Endothelial cell of umbilical vein (primary cell): Measurements from ENCODE around the gene HLA-DQA2. TPM values are rescaled to one million over a fixed set of nuclear protein-coding genes. Genes with fewer than 3 reads are reported as not detected.

Experiments used
- BruUV-seq: library from RNA; stranded (reverse); fragments of 400-500 nt; replicated peaks from 2 replicates; lab custom pipeline; 2021; lab: Mats Ljungman, UMichigan
- CTCF ChIA-PET: fragments of 300-600, 350-600 bp; sonication (Branson Sonifier 250); formaldehyde crosslinking; loops from one replicate; lab custom pipeline; 2021; ENCODE audit warnings: antibody characterized with exemption, inconsistent platforms; lab: Charles Lee
- POLR2A ChIA-PET: fragments of 300-600, 350-600 bp; sonication (Branson Sonifier 250); formaldehyde crosslinking; loops from one replicate; lab custom pipeline; 2021; ENCODE audit warnings: antibody characterized with exemption, inconsistent platforms; lab: Charles Lee
- DNase-seq: peaks from one replicate; pipeline ENCODE4 v3.0.0-alpha.2; 2011; ENCODE audit warnings: low read depth, low spot score
- FAIRE-seq: peaks from 2 replicates; lab custom pipeline; 2011; peaks lifted over from hg19 to GRCh38; lab: Jason Lieb, UNC
- H2AFZ ChIP-seq: 2 replicates; pipeline ENCODE4 v1.6.0; 2012; ENCODE audit warnings: low read depth, low read length, control low read depth, inconsistent platforms
- H3K27ac ChIP-seq: 2 replicates; pipeline ENCODE4 v1.5.1; 2011; ENCODE audit warnings: low read depth, mild to moderate bottlenecking, control low read depth, low read length, moderate library complexity; ENCODE audit not compliant: insufficient read depth
- H3K27me3 ChIP-seq, 2 experiments: 2 replicates each; pipeline versions ENCODE4 v1.6.0 to v1.6.1; 2011; ENCODE audit warnings: low read length in 2 of 2, mixed read lengths in 1 of 2; ENCODE audit not compliant: control insufficient read depth in 2 of 2, insufficient read depth in 2 of 2
- H3K36me3 ChIP-seq, 2 experiments: 2 replicates in 1 of 2; 3 replicates in 1 of 2; pipeline ENCODE4 v1.5.1; 2011; ENCODE audit warnings: low read length in 2 of 2, mild to moderate bottlenecking in 1 of 2, moderate library complexity in 1 of 2; ENCODE audit not compliant: control insufficient read depth in 2 of 2, insufficient read depth in 2 of 2; ENCODE audit errors: extremely low read depth in 1 of 2
- H3K4me1 ChIP-seq: 3 replicates; pipeline ENCODE4 v1.5.1; 2011; ENCODE audit warnings: mild to moderate bottlenecking, low read length; ENCODE audit not compliant: control insufficient read depth, insufficient read depth; ENCODE audit errors: extremely low read depth
- H3K4me2 ChIP-seq: 2 replicates; pipeline ENCODE4 v1.6.1; 2011; ENCODE audit warnings: low read length, control low read depth, mixed read lengths; ENCODE audit not compliant: insufficient read depth
- H3K4me3 ChIP-seq, 3 experiments: fragments of 200-600 bp in 1 of 3; sonication (generic), shearing (Covaris generic) in 1 of 3; replicated peaks in 1 of 3; 2 replicates each; pipeline ENCODE4 v1.5.1; 2011 to 2016; ENCODE audit warnings: control low read depth in 3 of 3, low read length in 3 of 3, mild to moderate bottlenecking in 2 of 3, inconsistent platforms in 1 of 3, low read depth in 1 of 3, moderate library complexity in 1 of 3; ENCODE audit not compliant: insufficient read depth in 1 of 3
- H3K79me2 ChIP-seq: 2 replicates; pipeline ENCODE4 v1.6.0; 2012; ENCODE audit warnings: low read length, inconsistent platforms; ENCODE audit not compliant: control insufficient read depth, insufficient read depth
- H3K9ac ChIP-seq: replicated peaks from 2 replicates; pipeline ENCODE3; 2011; ENCODE audit warnings: low read length, control low read depth; ENCODE audit not compliant: insufficient read depth; ENCODE audit errors: extremely low read depth
- H3K9me1 ChIP-seq: replicated peaks from 3 replicates; pipeline ENCODE4 v1.6.0; 2011; ENCODE audit warnings: mild to moderate bottlenecking, low read length; ENCODE audit not compliant: control insufficient read depth, insufficient read depth; ENCODE audit errors: extremely low read depth
- H3K9me3 ChIP-seq: replicated peaks from 2 replicates; pipeline ENCODE4 v1.5.1; 2012; ENCODE audit warnings: low read length, inconsistent platforms; ENCODE audit not compliant: control insufficient read depth, insufficient read depth
- H4K20me1 ChIP-seq: replicated peaks from 2 replicates; pipeline ENCODE3; 2011; ENCODE audit warnings: mild to moderate bottlenecking, low read length; ENCODE audit not compliant: control insufficient read depth, insufficient read depth; ENCODE audit errors: extremely low read depth
- EZH2 ChIP-seq: IDR thresholded peaks from 2 replicates; pipeline ENCODE4 v1.6.1; 2012; ENCODE audit warnings: borderline replicate concordance, low read depth, mild to moderate bottlenecking, moderate library complexity, low read length, inconsistent platforms; ENCODE audit not compliant: severe bottlenecking
- FOS ChIP-seq: IDR thresholded peaks from 2 replicates; pipeline ENCODE4 v1.6.1; 2011; ENCODE audit warnings: mild to moderate bottlenecking, low read length, moderate library complexity, borderline replicate concordance; ENCODE audit not compliant: insufficient read depth
- GATA2 ChIP-seq: IDR thresholded peaks from 2 replicates; pipeline ENCODE4 v1.7.0; 2011; ENCODE audit warnings: low read depth, mild to moderate bottlenecking, moderate library complexity, mixed read lengths, low read length; ENCODE audit not compliant: insufficient read length, insufficient read depth
- JUN ChIP-seq: IDR thresholded peaks from 2 replicates; pipeline ENCODE4 v1.6.1; 2011; ENCODE audit warnings: borderline replicate concordance, low read depth; ENCODE audit not compliant: insufficient read length, insufficient read depth
- MYC ChIP-seq: IDR thresholded peaks from one replicate; pipeline ENCODE4 v1.6.1; 2011; ENCODE audit warnings: mild to moderate bottlenecking, low read depth, low read length
- POLR2A ChIP-seq: IDR thresholded peaks from 2 replicates; pipeline ENCODE4 v1.6.1; 2012; ENCODE audit warnings: low read depth, mild to moderate bottlenecking, control low read depth, low read length
- POLR2AphosphoS5 ChIP-seq: IDR thresholded peaks from 2 replicates; pipeline ENCODE4 v1.6.1; 2012; ENCODE audit warnings: low read depth, mild to moderate bottlenecking, control low read depth, low read length, moderate library complexity; ENCODE audit not compliant: insufficient read depth
- dilution Hi-C: fragments of 300-500 bp; cut with MboI; formaldehyde crosslinking; loops from one replicate; pipeline ENCODE4 v1.15.0; 2019; ENCODE audit warnings: low sequenced_read_pairs; ENCODE audit not compliant: extremely low pct_ligation_motif_present
- intact Hi-C: fragments of 100-400 bp; cut with micrococcal nuclease; formaldehyde crosslinking; loops from one replicate; pipeline ENCODE4 v1.10.0; 2022
- polyA plus RNA-seq, 4 experiments: library from polyadenylated mRNA; depleted of rRNA in 3 of 4; stranded (reverse) in 3 of 4; unstranded in 1 of 4; fragments of >200 nt; gene quantifications; 2 replicates each; pipeline versions ENCODE4 v1.2.1 to v1.2.3, GENCODE V29; 2011 to 2012; ENCODE audit warnings: missing spikeins in 1 of 4
- total RNA-seq: library from RNA; stranded (reverse); gene quantifications from 2 replicates; pipeline ENCODE4 v1.2.3, GENCODE V29; 2021
- TF ChIP-seq, protein P1 (sequence below): IDR thresholded peaks from 2 replicates; pipeline ENCODE4 v1.6.1; 2011; ENCODE audit not compliant: insufficient read depth, insufficient read length
- TF ChIP-seq, protein P2 (sequence below), 2 donors: IDR thresholded peaks; 1 replicate in 1 of 2; 2 replicates in 1 of 2; pipeline ENCODE4 v1.5.1; 2011; ENCODE audit warnings: low read length in 2 of 2, mild to moderate bottlenecking in 2 of 2, moderate library complexity in 2 of 2, control low read depth in 1 of 2, inconsistent platforms in 1 of 2, low read depth in 1 of 2; ENCODE audit not compliant: insufficient read depth in 1 of 2; ENCODE audit errors: extremely low read depth in 1 of 2

HLA-DQA2 gene
- total and polyA plus RNA-seq, 2 donors (not counting 3 experiments of a cell fraction or from before 2014, with no cell fraction given), result not detected

DNA sequence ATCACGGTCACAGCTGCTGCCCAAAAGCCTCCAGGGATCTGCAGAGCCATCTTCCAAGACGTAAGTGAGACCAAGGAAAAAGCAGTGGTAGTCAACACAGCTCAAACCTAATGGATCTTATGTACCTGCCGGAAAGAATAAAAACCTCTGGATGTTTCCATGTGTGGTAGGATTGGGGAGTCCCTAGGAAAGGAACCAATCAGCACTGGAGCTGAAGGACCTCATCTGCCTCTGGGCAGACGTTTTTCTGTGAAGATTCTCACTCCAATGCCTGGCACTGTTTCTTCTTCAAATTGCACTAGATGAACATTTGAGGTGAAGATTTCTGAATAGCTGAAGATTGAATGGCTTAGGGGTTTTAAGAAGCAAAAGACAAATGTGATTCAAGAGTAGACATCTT is 22.2 kb downstream of the HLA-DQA2 start, which contains the start of gene HLA-DQB2:
Gene HLA-DQB2, minus strand, starts transcription at position 112 of the 400 bp plus-strand sequence. Its CDS starts 62 bp downstream, at position 50.
- intact Hi-C loops, result no loop called here
- H3K9me3 ChIP-seq, result no peaks in the 10 kb centered on the region
- H3K36me3 ChIP-seq, result no peaks in the 10 kb centered on the region
- H3K9me1 ChIP-seq, result no peaks in the 10 kb centered on the region
- no peak within 1 kb of the TSS for H3K27ac ChIP-seq
- FAIRE-seq (no peak), DNase-seq (peak; percentile 7)
- H3K27me3 ChIP-seq, result peaks cover 18 to 32% of the 10 kb centered on the region in 2 experiments
- H3K9ac ChIP-seq, result no peak within 1 kb of the TSS
- TF ChIP-seq MYC (no peak), EZH2 (no peak)
- TF ChIP-seq, protein P1, sequence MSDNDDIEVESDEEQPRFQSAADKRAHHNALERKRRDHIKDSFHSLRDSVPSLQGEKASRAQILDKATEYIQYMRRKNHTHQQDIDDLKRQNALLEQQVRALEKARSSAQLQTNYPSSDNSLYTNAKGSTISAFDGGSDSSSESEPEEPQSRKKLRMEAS, result no peak
- no peaks in the 10 kb centered on the region for H3K4me1 ChIP-seq
- H3K79me2 ChIP-seq, result no peaks in the 10 kb centered on the region
- no peak within 1 kb of the TSS for H2AFZ ChIP-seq
- no peaks in the 10 kb centered on the region for H4K20me1 ChIP-seq
- ChIA-PET CTCF (interaction anchor here (1.1 kb wide), 1 partner anchor 9 kb away, joined by 3 read pairs; no protein-coding TSS in a partner anchor), POLR2A (no interaction called here)
- dilution Hi-C loops, result no loop called here
- H3K4me3 ChIP-seq, result no peak within 1 kb of the TSS
- BruUV-seq, result no TSS peak
- H3K4me2 ChIP-seq, result no peak within 1 kb of the TSS

DNA sequence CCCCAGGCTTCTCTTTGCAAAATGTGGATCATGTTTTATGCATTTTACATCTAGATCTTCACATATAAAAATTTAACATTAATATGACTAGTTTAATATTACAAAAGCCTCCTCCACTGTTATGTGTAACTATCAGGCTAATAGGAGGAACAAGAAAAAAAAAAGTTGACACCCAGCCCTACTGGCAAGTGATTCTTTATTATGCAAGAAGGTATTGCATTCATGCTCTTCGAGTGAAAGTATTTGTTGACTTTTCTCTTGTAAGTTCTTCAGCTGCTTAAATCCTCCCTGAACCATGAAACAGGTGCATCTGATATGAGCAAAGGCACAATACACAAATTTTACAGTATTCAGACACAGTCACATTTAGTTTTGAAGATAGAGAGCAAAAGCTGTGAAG is 22.9 kb downstream of the HLA-DQA2 start:
- Histone ChIP-seq H3K9me3 (no peaks in the 10 kb centered on the region), H3K9me1 (no peaks in the 10 kb centered on the region), H3K4me2 (no peak overlapping the region), H3K27me3 (peaks cover 14 to 32% of the 10 kb centered on the region in 2 experiments), H3K9ac (no peak overlapping the region), H4K20me1 (no peaks in the 10 kb centered on the region), H3K79me2 (no peaks in the 10 kb centered on the region), H2AFZ (no peak overlapping the region), H3K27ac (no peak overlapping the region), H3K36me3 (no peaks in the 10 kb centered on the region), H3K4me1 (no peaks in the 10 kb centered on the region), H3K4me3 (no peak overlapping the region)
- ChIA-PET POLR2A (no interaction called here), CTCF (no interaction called here)
- dilution Hi-C loops, result no loop called here
- no TSS peak for BruUV-seq
- intact Hi-C loops, result no loop called here
- TF ChIP-seq, protein P2, sequence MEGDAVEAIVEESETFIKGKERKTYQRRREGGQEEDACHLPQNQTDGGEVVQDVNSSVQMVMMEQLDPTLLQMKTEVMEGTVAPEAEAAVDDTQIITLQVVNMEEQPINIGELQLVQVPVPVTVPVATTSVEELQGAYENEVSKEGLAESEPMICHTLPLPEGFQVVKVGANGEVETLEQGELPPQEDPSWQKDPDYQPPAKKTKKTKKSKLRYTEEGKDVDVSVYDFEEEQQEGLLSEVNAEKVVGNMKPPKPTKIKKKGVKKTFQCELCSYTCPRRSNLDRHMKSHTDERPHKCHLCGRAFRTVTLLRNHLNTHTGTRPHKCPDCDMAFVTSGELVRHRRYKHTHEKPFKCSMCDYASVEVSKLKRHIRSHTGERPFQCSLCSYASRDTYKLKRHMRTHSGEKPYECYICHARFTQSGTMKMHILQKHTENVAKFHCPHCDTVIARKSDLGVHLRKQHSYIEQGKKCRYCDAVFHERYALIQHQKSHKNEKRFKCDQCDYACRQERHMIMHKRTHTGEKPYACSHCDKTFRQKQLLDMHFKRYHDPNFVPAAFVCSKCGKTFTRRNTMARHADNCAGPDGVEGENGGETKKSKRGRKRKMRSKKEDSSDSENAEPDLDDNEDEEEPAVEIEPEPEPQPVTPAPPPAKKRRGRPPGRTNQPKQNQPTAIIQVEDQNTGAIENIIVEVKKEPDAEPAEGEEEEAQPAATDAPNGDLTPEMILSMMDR (IDR thresholded peaks at IDR 0.05; ENCODE audit: extremely low read depth in 1 of 2, insufficient read depth in 1 of 2, low read depth in 1 of 2, low read length in 2 of 2), result no peak
- no peak for TF ChIP-seq GATA2
- no peak for TF ChIP-seq FOS
- no peak for TF ChIP-seq POLR2A
- no peak for TF ChIP-seq MYC
- TF ChIP-seq POLR2AphosphoS5, result no peak
- TF ChIP-seq, protein P1, result no peak
- TF ChIP-seq JUN, result no peak
- no peak for TF ChIP-seq EZH2
- no peak for FAIRE-seq
- no peak for DNase-seq
